K562 (cell line): ENCODE data around the gene CMTR1. TPM values are rescaled to one million over a fixed set of nuclear protein-coding genes. Genes with fewer than 3 reads are reported as not detected.

Experiments
- ATAC-seq: fragments of 200-7000 bp; cut with Tn5 transposase; 3 replicates; pipeline ENCODE4 v1.9.1; 2020; ENCODE audit warnings: moderate library complexity
- BruUV-seq: library from RNA; stranded (reverse); fragments of 400-500 nt; replicated peaks from 2 replicates; lab custom pipeline; 2021; lab: Mats Ljungman, UMichigan
- CTCF ChIA-PET: fragments of 300-600 bp; formaldehyde crosslinking; extraction: SDS; loops from one replicate; lab custom pipeline; 2021; ENCODE audit warnings: low intra/inter-chr PET ratio; lab: Yijun Ruan, JAX
- POLR2A ChIA-PET: fragments of 300-600, 350-650 bp; sonication (Branson Sonifier 250); formaldehyde crosslinking; extraction: SDS; loops from one replicate; lab custom pipeline; 2021; ENCODE audit warnings: antibody characterized with exemption, inconsistent platforms; lab: Yijun Ruan, JAX
- DNase-seq, 4 experiments: peaks; one replicate each; pipeline versions ENCODE4 v3.0.0 to v3.0.0-alpha.2; 2011 to 2018; ENCODE audit warnings: low spot score in 3 of 4, mixed read lengths in 3 of 4; ENCODE audit errors: extremely low read depth in 1 of 4
- FAIRE-seq: peaks from 2 replicates; lab custom pipeline; 2011; peaks lifted over from hg19 to GRCh38; lab: Jason Lieb, UNC
- H2AFZ ChIP-seq: 2 replicates; pipeline ENCODE4 v1.6.0; 2011; ENCODE audit warnings: low read depth, low read length, control low read depth, inconsistent platforms
- H3K27ac ChIP-seq: fragments of 200-600 bp; 3 replicates; pipeline ENCODE4 v1.8.0; 2011; ENCODE audit warnings: low read depth, mild to moderate bottlenecking, control low read depth, inconsistent platforms, low read length, moderate library complexity, mixed read lengths; ENCODE audit errors: extremely low read depth
- H3K27me3 ChIP-seq, 2 experiments: fragments of 300-600 bp in 1 of 2; 2 replicates in 1 of 2; 3 replicates in 1 of 2; pipeline versions ENCODE4 v1.6.0 to v1.8.0; 2011; ENCODE audit warnings: inconsistent platforms in 2 of 2, low read length in 2 of 2, mild to moderate bottlenecking in 1 of 2, mixed read lengths in 1 of 2, moderate library complexity in 1 of 2; ENCODE audit not compliant: control insufficient read depth in 2 of 2, insufficient read depth in 2 of 2
- H3K36me3 ChIP-seq: fragments of 300-600 bp; 3 replicates; pipeline ENCODE4 v1.8.0; 2011; ENCODE audit warnings: mild to moderate bottlenecking, low read length, inconsistent platforms; ENCODE audit not compliant: control insufficient read depth, insufficient read depth
- H3K4me1 ChIP-seq, 2 experiments: fragments of 200-600 bp in 1 of 2; replicated peaks in 1 of 2; 2 replicates in 1 of 2; 3 replicates in 1 of 2; pipeline versions ENCODE4 v1.5.1 to v1.8.0; 2011; ENCODE audit warnings: inconsistent platforms in 2 of 2, low read length in 2 of 2, mild to moderate bottlenecking in 1 of 2, mixed read lengths in 1 of 2, moderate library complexity in 1 of 2; ENCODE audit not compliant: control insufficient read depth in 2 of 2, insufficient read depth in 2 of 2
- H3K4me2 ChIP-seq: 2 replicates; pipeline ENCODE4 v1.6.1; 2011; ENCODE audit warnings: low read length, control low read depth, inconsistent platforms, mixed read lengths; ENCODE audit not compliant: insufficient read depth
- H3K4me3 ChIP-seq: fragments of 200-600 bp; sonication (generic), shearing (Covaris generic); 2 replicates; pipeline ENCODE4 v1.5.1; 2016; ENCODE audit warnings: control low read depth, inconsistent platforms
- H3K79me2 ChIP-seq: fragments of 200-600 bp; 3 replicates; pipeline ENCODE4 v1.8.0; 2011; ENCODE audit warnings: low read length, inconsistent platforms; ENCODE audit not compliant: control insufficient read depth, insufficient read depth
- H3K9ac ChIP-seq, 2 experiments: 2 replicates each; pipeline versions ENCODE4 v1.6.0 to v1.6.1; 2011; ENCODE audit warnings: low read depth in 2 of 2, low read length in 2 of 2, control low read depth in 1 of 2, inconsistent platforms in 1 of 2, mild to moderate bottlenecking in 1 of 2, mixed read lengths in 1 of 2; ENCODE audit not compliant: insufficient read depth in 1 of 2
- H3K9me1 ChIP-seq: one replicate; pipeline ENCODE4 v1.6.0; 2011; ENCODE audit warnings: inconsistent platforms, mild to moderate bottlenecking, low read length, moderate library complexity; ENCODE audit not compliant: control insufficient read depth, insufficient read depth
- H3K9me3 ChIP-seq: replicated peaks from 2 replicates; pipeline ENCODE4 v1.5.1; 2011; ENCODE audit warnings: low read depth, low read length, inconsistent platforms; ENCODE audit not compliant: control insufficient read depth, insufficient read depth
- H4K20me1 ChIP-seq: replicated peaks from 2 replicates; pipeline ENCODE4 v1.6.1; 2011; ENCODE audit warnings: low read length, inconsistent platforms, mixed read lengths; ENCODE audit not compliant: control insufficient read depth, insufficient read depth
- GTF2A2 ChIP-seq: IDR thresholded peaks from 2 replicates; pipeline ENCODE4 v1.6.1; 2016; ENCODE audit warnings: mild to moderate bottlenecking, missing genetic modification characterization, missing compliant biosample characterization
- HNRNPH1 ChIP-seq: fragments of 200-400 bp; formaldehyde crosslinking; optimal IDR thresholded peaks from 2 replicates; pipeline ENCODE3; 2017; ENCODE audit warnings: low read depth, mild to moderate bottlenecking, low read length, moderate library complexity
- ID3 ChIP-seq, 2 experiments: fragments of 250-450 bp in 1 of 2; fragments of 450-650 bp in 1 of 2; sonication (Bioruptor Pico) in 1 of 2; IDR thresholded peaks; 2 replicates each; pipeline versions ENCODE4 v1.6.1 to v1.8.0; 2016 to 2021; ENCODE audit warnings: mild to moderate bottlenecking in 2 of 2, moderate library complexity in 2 of 2, missing compliant biosample characterization in 1 of 2, missing genetic modification characterization in 1 of 2
- KAT8 ChIP-seq: fragments of 450-650 bp; IDR thresholded peaks from 2 replicates; pipeline ENCODE4 v1.6.1; 2016; ENCODE audit warnings: low read depth, mild to moderate bottlenecking
- MIER1 ChIP-seq: fragments of 450-650 bp; IDR thresholded peaks from 2 replicates; pipeline ENCODE4 v1.6.1; 2016; ENCODE audit warnings: antibody characterized with exemption, mild to moderate bottlenecking, low read depth
- RREB1 ChIP-seq: fragments of 250-450 bp; sonication (Bioruptor Pico); IDR thresholded peaks from 2 replicates; pipeline ENCODE4 v1.4.0; 2020
- ZBTB49 ChIP-seq: sonication (generic); formaldehyde crosslinking; IDR thresholded peaks from 2 replicates; pipeline ENCODE4 v1.8.0; 2022; ENCODE audit warnings: missing genetic modification reagents, mild to moderate bottlenecking, borderline replicate concordance
- ZNF124 ChIP-seq: sonication (generic); formaldehyde crosslinking; IDR thresholded peaks from 2 replicates; pipeline ENCODE4 v1.8.1; 2022; ENCODE audit warnings: missing genetic modification reagents
- ZNF175 ChIP-seq: fragments of 200-800 bp; sonication (Bioruptor generic); IDR thresholded peaks from 2 replicates; pipeline ENCODE4 v1.6.1; 2016; ENCODE audit warnings: low read depth, mild to moderate bottlenecking, missing genetic modification characterization, missing compliant biosample characterization
- WGBS: fragments of 100-300 bp; shearing (Covaris generic); methylation state at CpG from one replicate; pipeline ENCODE4 v1.1.6; 2016; ENCODE audit warnings: low coverage, mixed read lengths; ENCODE audit not compliant: insufficient coverage; ENCODE audit errors: missing lambda C conversion rate; 5-methylcytosine and 5-hydroxymethylcytosine counted together
- in situ Hi-C: fragments of 300-500 bp; cut with MboI; formaldehyde crosslinking; loops from 4 replicates; pipeline ENCODE4 v1.15.0; 2018; ENCODE audit warnings: inconsistent platforms, mixed read lengths
- intact Hi-C: fragments of 100-400 bp; cut with micrococcal nuclease; formaldehyde crosslinking; loops from 2 replicates; pipeline ENCODE4 v1.14.2; 2022
- polyA plus RNA-seq, 8 experiments: library from polyadenylated mRNA; depleted of rRNA in 4 of 8; stranded (reverse) in 5 of 8; unstranded in 3 of 8; fragments of >200 nt; fragmentation: Nextera tagmentation in 2 of 8; fragmentation: Illumina TruSeq in 1 of 8; extraction: Ambion mirVana in 2 of 8; extraction: Trizol in 1 of 8; gene quantifications; 2 replicates each; pipeline versions ENCODE4 v1.2.1 to v1.2.3, GENCODE V29; 2011 to 2014; ENCODE audit warnings: inconsistent platforms in 1 of 8, missing spikeins in 1 of 8
- total RNA-seq, 7 experiments: library from RNA; depleted of rRNA in 6 of 7; stranded (reverse); fragments of >200 nt in 6 of 7; fragmentation: Illumina TruSeq in 2 of 7; extraction: Trizol in 2 of 7; gene quantifications; 2 replicates each; pipeline versions ENCODE4 v1.2.1 to v1.2.3, GENCODE V29; 2011 to 2021; ENCODE audit warnings: low replicate concordance in 1 of 7

Gene CMTR1
- total and polyA plus RNA-seq, 9 of the 15 experiments (the other 6 are each of a cell fraction or from before 2014, with no cell fraction given) = 2.9 to 63.5 (median 49.5) TPM

GRCh38 chr6:37435373-37435772 is 2.4 kb downstream of the CMTR1 start:
- Histone ChIP-seq H3K36me3 (peaks cover 51% of the 10 kb centered on the region), H4K20me1 (no peaks in the 10 kb centered on the region), H3K27ac (no peak overlapping the region), H3K27me3 (no peaks in the 10 kb centered on the region), H3K9ac (no peak overlapping the region), H3K9me3 (no peaks in the 10 kb centered on the region), H2AFZ (no peak overlapping the region), H3K79me2 (peaks cover 37% of the 10 kb centered on the region), H3K9me1 (no peaks in the 10 kb centered on the region), H3K4me3 (no peak overlapping the region), H3K4me1 (peaks cover 12 to 17% of the 10 kb centered on the region in 2 experiments), H3K4me2 (no peak overlapping the region)
- DNase-seq = no peak
- FAIRE-seq = no peak
- WGBS = 70% methylated on average over 4 of the region's 4 CpGs
- ChIA-PET POLR2A (interaction anchor here (2.0 to 2.7 kb wide), 3 partner anchors 9 to 21 kb away, joined by 4 to 10 read pairs (median 7); no protein-coding TSS in a partner anchor), CTCF (no interaction called here)
- in situ Hi-C loops (no loop called here), intact Hi-C loops (no loop called here)
- no peak for ATAC-seq
- TF ChIP-seq ZNF175 (no peak), ID3 (CRISPR knock-in tag; IDR thresholded peaks at IDR 0.05) (no peak), ID3 (tag; IDR thresholded peaks at IDR 0.05) (no peak), RREB1 (CRISPR knock-in tag) (no peak), ZNF124 (CRISPR knock-in tag) (no peak), ZBTB49 (CRISPR knock-in tag) (no peak), MIER1 (no peak), HNRNPH1 (no peak), KAT8 (no peak), GTF2A2 (tag) (no peak)
- BruUV-seq = no TSS peak
